ENCODE results near the gene UNKL.
A peak's percentile ranks its signal among the peaks of the same experiment; 100 is the strongest.

UNKL gene

GRCh38 chr16:1372292-1372950 lies 42.1 kb downstream of the UNKL start:
- no peak for DNase-seq

GRCh38 chr16:1371054-1371978 lies 43.2 kb downstream of the UNKL start:
- DNase-seq: no peak

- no peak for DNase-seq
These were observed 46.9 kb downstream of the UNKL start for GRCh38 chr16:1367486-1368174.

GRCh38 chr16:1366712-1367299 lies 47.7 kb downstream of the UNKL start:
- DNase-seq: no peak

GRCh38 chr16:1366060-1366711 lies 48.3 kb downstream of the UNKL start:
- no peak for DNase-seq

- DNase-seq: no peak
These were observed 50.0 kb downstream of the UNKL start for GRCh38 chr16:1364510-1364909.

- DNase-seq: peak; percentile 77
These were observed 50.9 kb downstream of the UNKL start for GRCh38 chr16:1363501-1364041.

- no peak for DNase-seq
These were observed 51.7 kb downstream of the UNKL start for GRCh38 chr16:1362807-1363206.

GRCh38 chr16:1361685-1362360 lies 52.7 kb downstream of the UNKL start:
- no peak for DNase-seq

- DNase-seq: no peak
These were observed 56.5 kb downstream of the UNKL start for GRCh38 chr16:1357906-1358566.

- no peak for DNase-seq
These were observed 58.2 kb downstream of the UNKL start for GRCh38 chr16:1356061-1356900.

GRCh38 chr16:1355591-1355990 lies 58.9 kb downstream of the UNKL start:
- DNase-seq: no peak

- DNase-seq: no peak
These were observed 59.5 kb downstream of the UNKL start for GRCh38 chr16:1354815-1355540.

GRCh38 chr16:1351582-1352362 lies 62.7 kb downstream of the UNKL start, which contains the start of the genes GNPTG and TSR3:
Gene GNPTG (plus strand): TSS chr16:1351931. CDS start chr16:1351966, 35 bp downstream.
Gene TSR3 (minus strand): TSS chr16:1351878. CDS start chr16:1351804, 74 bp downstream.
- peak; percentile 87 for DNase-seq

- DNase-seq: no peak
These were observed 63.3 kb downstream of the UNKL start for GRCh38 chr16:1351215-1351581.

- no peak for DNase-seq
These were observed 63.8 kb downstream of the UNKL start for GRCh38 chr16:1350691-1351090.

GRCh38 chr16:1349951-1350350 lies 64.6 kb downstream of the UNKL start:
- DNase-seq: no peak

- DNase-seq: no peak
These were observed 65.2 kb downstream of the UNKL start for GRCh38 chr16:1349351-1349750.

- DNase-seq: no peak
These were observed 65.6 kb downstream of the UNKL start for GRCh38 chr16:1348926-1349325.
